WTC11 (cell line): ENCODE measurements around the gene RELB. TPM values are rescaled to one million over a fixed set of nuclear protein-coding genes. Genes with fewer than 3 reads are reported as not detected.

Experiments used
- ATAC-seq: fragments of 200-7000 bp; cut with Tn5 transposase; 2 replicates; pipeline ENCODE4 v1.10.0; 2021; ENCODE audit warnings: mild to moderate bottlenecking, moderate library complexity
- CTCF ChIA-PET: fragments of 300-600 bp; sonication (Branson Sonifier 250); formaldehyde crosslinking; loops from one replicate; lab custom pipeline; 2021; ENCODE audit warnings: antibody characterized with exemption; lab: Charles Lee
- POLR2A ChIA-PET: fragments of 350-600 bp; sonication (Branson Sonifier 250); formaldehyde crosslinking; loops from one replicate; lab custom pipeline; 2021; ENCODE audit warnings: antibody characterized with exemption; lab: Charles Lee
- DNase-seq: peaks from one replicate; pipeline ENCODE4 v3.0.0; 2021; ENCODE audit warnings: low spot score
- H3K27ac Mint-ChIP-seq: 2 replicates; pipeline ENCODE4 v1.8.0; 2021; ENCODE audit warnings: mixed read lengths
- H3K27me3 Mint-ChIP-seq: 2 replicates; pipeline ENCODE4 v1.8.0; 2021; ENCODE audit warnings: low read depth, mild to moderate bottlenecking, moderate library complexity, mixed read lengths
- H3K36me3 Mint-ChIP-seq: 2 replicates; pipeline ENCODE4 v1.8.0; 2021; ENCODE audit warnings: mixed read lengths
- H3K4me1 Mint-ChIP-seq: 2 replicates; pipeline ENCODE4 v1.8.0; 2022; ENCODE audit warnings: mixed read lengths
- H3K4me3 Mint-ChIP-seq: 2 replicates; pipeline ENCODE4 v1.8.0; 2021; ENCODE audit warnings: mild to moderate bottlenecking, moderate library complexity, mixed read lengths
- H3K9me3 Mint-ChIP-seq: 2 replicates; pipeline ENCODE4 v1.8.0; 2021; ENCODE audit warnings: mixed read lengths
- ELF4 ChIP-seq: sonication (generic); formaldehyde crosslinking; IDR thresholded peaks from 2 replicates; pipeline ENCODE4 v1.8.1; 2022; ENCODE audit warnings: low read depth, mild to moderate bottlenecking, moderate library complexity, missing genetic modification reagents
- ESRRA ChIP-seq: sonication (generic); formaldehyde crosslinking; IDR thresholded peaks from 2 replicates; pipeline ENCODE4 v1.8.1; 2022; ENCODE audit warnings: mild to moderate bottlenecking, missing genetic modification reagents, borderline replicate concordance
- FOXJ3 ChIP-seq: sonication (generic); formaldehyde crosslinking; IDR thresholded peaks from 2 replicates; pipeline ENCODE4 v1.9.0; 2021; ENCODE audit warnings: missing genetic modification reagents, mild to moderate bottlenecking, borderline replicate concordance
- FOXK1 ChIP-seq: sonication (generic); formaldehyde crosslinking; IDR thresholded peaks from 2 replicates; pipeline ENCODE4 v1.8.0; 2022; ENCODE audit warnings: mild to moderate bottlenecking, moderate library complexity, missing genetic modification reagents
- GRHL2 ChIP-seq: fragments of 250-450 bp; sonication (Bioruptor Pico); IDR thresholded peaks from 2 replicates; pipeline ENCODE4 v1.8.0; 2022; ENCODE audit warnings: mild to moderate bottlenecking, moderate library complexity; ENCODE audit not compliant: insufficient replicate concordance, severe bottlenecking
- IRF2 ChIP-seq: sonication (generic); formaldehyde crosslinking; IDR thresholded peaks from 2 replicates; pipeline ENCODE4 v1.8.0; 2022; ENCODE audit warnings: low read depth, missing genetic modification reagents, borderline replicate concordance
- MXD4 ChIP-seq: fragments of 250-450 bp; sonication (Bioruptor Pico); IDR thresholded peaks from 2 replicates; pipeline ENCODE4 v1.8.0; 2021; ENCODE audit warnings: mild to moderate bottlenecking, moderate library complexity, borderline replicate concordance
- SP1 ChIP-seq: sonication (generic); formaldehyde crosslinking; conservative IDR thresholded peaks from 2 replicates; pipeline ENCODE4 v1.8.1; 2022; ENCODE audit warnings: missing genetic modification reagents
- TEAD1 ChIP-seq: sonication (generic); formaldehyde crosslinking; IDR thresholded peaks from 2 replicates; pipeline ENCODE4 v1.8.0; 2022; ENCODE audit warnings: mild to moderate bottlenecking, missing genetic modification reagents
- TEAD4 ChIP-seq: sonication (generic); formaldehyde crosslinking; IDR thresholded peaks from 2 replicates; pipeline ENCODE4 v1.8.0; 2022; ENCODE audit warnings: mild to moderate bottlenecking, missing genetic modification reagents
- ZNF138 ChIP-seq: sonication (generic); formaldehyde crosslinking; conservative IDR thresholded peaks from 2 replicates; pipeline ENCODE4 v1.8.1; 2022; ENCODE audit warnings: mild to moderate bottlenecking, moderate library complexity, missing genetic modification reagents
- total RNA-seq: library from RNA; stranded (reverse); gene quantifications from 3 replicates; pipeline ENCODE4 v1.2.3, GENCODE V29; 2021
- TF ChIP-seq, protein P1 (sequence below): fragments of 250-450 bp; sonication (Bioruptor Pico); IDR thresholded peaks from 2 replicates; pipeline ENCODE4 v1.9.0; 2021; ENCODE audit warnings: mild to moderate bottlenecking
- TF ChIP-seq, protein P2 (sequence below): fragments of 250-450 bp; sonication (Bioruptor Pico); IDR thresholded peaks from 2 replicates; pipeline ENCODE4 v2.1.2; 2022; ENCODE audit warnings: mild to moderate bottlenecking, moderate library complexity
- TF ChIP-seq, protein P3 (sequence below): sonication (generic); formaldehyde crosslinking; IDR thresholded peaks from 2 replicates; pipeline ENCODE4 v1.8.0; 2023; ENCODE audit warnings: mild to moderate bottlenecking, missing genetic modification reagents
- TF ChIP-seq, protein P4 (sequence below): sonication (generic); formaldehyde crosslinking; IDR thresholded peaks from 2 replicates; pipeline ENCODE4 v1.8.0; 2022; ENCODE audit warnings: mild to moderate bottlenecking, missing genetic modification reagents
- TF ChIP-seq, protein P5 (sequence below): fragments of 250-450 bp; sonication (Bioruptor Pico); IDR thresholded peaks from 2 replicates; pipeline ENCODE4 v1.9.0; 2021; ENCODE audit warnings: mild to moderate bottlenecking, borderline replicate concordance
- TF ChIP-seq, protein P6 (sequence below): sonication (generic); formaldehyde crosslinking; IDR thresholded peaks from 2 replicates; pipeline ENCODE4 v1.8.0; 2023; ENCODE audit warnings: missing genetic modification reagents, mild to moderate bottlenecking, borderline replicate concordance

Gene RELB
- total RNA-seq, 1 experiment from 2014 or later = 8.9 TPM

DNA sequence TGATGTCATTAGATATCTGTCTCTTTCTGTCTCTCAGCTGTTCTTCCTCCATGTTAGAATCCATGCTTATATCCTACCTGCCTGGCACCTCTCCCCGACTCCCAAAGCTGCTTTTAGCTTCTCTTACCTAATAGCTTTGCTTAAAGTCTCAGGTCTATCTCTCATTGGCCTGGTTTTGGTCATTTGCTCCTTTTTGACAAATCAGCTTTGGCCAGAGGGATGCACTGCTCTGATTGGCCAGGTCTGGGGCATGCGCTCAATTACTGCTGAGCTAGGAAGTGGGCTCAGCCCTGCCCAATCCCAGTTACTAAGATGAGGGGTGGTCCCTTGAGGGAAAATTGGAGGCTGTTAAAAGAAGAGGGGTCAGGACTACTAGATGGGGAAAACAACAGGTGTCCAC, 26.1 kb downstream of the RELB start:
- CTCF ChIA-PET = interaction anchor here (0.9 to 3.0 kb wide), 3 partner anchors 10 to 135 kb away, joined by 3 to 18 read pairs (median 6); no protein-coding TSS in a partner anchor
- TF ChIP-seq, protein P1, sequence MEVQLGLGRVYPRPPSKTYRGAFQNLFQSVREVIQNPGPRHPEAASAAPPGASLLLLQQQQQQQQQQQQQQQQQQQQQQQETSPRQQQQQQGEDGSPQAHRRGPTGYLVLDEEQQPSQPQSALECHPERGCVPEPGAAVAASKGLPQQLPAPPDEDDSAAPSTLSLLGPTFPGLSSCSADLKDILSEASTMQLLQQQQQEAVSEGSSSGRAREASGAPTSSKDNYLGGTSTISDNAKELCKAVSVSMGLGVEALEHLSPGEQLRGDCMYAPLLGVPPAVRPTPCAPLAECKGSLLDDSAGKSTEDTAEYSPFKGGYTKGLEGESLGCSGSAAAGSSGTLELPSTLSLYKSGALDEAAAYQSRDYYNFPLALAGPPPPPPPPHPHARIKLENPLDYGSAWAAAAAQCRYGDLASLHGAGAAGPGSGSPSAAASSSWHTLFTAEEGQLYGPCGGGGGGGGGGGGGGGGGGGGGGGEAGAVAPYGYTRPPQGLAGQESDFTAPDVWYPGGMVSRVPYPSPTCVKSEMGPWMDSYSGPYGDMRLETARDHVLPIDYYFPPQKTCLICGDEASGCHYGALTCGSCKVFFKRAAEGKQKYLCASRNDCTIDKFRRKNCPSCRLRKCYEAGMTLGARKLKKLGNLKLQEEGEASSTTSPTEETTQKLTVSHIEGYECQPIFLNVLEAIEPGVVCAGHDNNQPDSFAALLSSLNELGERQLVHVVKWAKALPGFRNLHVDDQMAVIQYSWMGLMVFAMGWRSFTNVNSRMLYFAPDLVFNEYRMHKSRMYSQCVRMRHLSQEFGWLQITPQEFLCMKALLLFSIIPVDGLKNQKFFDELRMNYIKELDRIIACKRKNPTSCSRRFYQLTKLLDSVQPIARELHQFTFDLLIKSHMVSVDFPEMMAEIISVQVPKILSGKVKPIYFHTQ (CRISPR knock-in tag) = no peak
- no peak for TF ChIP-seq TEAD1
- TF ChIP-seq, protein P2, sequence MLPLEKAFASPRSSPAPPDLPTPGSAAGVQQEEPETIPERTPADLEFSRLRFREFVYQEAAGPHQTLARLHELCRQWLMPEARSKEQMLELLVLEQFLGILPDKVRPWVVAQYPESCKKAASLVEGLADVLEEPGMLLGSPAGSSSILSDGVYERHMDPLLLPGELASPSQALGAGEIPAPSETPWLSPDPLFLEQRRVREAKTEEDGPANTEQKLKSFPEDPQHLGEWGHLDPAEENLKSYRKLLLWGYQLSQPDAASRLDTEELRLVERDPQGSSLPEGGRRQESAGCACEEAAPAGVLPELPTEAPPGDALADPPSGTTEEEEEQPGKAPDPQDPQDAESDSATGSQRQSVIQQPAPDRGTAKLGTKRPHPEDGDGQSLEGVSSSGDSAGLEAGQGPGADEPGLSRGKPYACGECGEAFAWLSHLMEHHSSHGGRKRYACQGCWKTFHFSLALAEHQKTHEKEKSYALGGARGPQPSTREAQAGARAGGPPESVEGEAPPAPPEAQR (CRISPR knock-in tag) = no peak
- TF ChIP-seq FOXJ3 (CRISPR knock-in tag) = no peak
- no peak for TF ChIP-seq SP1 (CRISPR knock-in tag)
- ATAC-seq (peak; percentile 56), DNase-seq (no peak)
- POLR2A ChIA-PET = no interaction called here
- H3K9me3 Mint-ChIP-seq = peaks cover 12% of the 10 kb centered on the region
- H3K27me3 Mint-ChIP-seq = no peaks in the 10 kb centered on the region; the same call in 1 of the 2 replicates
- H3K4me3 Mint-ChIP-seq = no peak overlapping the region
- H3K4me1 Mint-ChIP-seq = no peaks in the 10 kb centered on the region
- H3K36me3 Mint-ChIP-seq = peaks cover 15% of the 10 kb centered on the region
- H3K27ac Mint-ChIP-seq = no peak overlapping the region

DNA sequence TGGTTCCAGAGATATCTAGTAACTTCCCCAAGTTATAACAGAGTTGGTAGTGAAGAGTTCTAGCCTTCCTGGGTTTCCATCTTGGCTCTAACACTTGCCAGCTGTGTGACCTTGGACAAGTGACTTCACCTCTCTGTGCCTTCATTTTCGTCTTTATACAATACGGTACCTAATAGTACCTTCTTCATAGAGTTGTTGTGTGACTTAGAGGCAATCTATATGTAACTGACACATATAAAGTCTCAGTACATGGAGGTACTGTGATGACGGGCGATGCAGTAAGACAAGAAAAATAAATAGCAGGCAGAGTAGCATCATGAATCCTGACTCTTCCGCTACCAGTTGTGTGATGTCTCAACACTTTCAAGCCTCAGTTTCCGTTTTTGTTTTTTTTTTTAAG, 29.6 kb downstream of the RELB start:
- no peak overlapping the region for H3K4me3 Mint-ChIP-seq
- CTCF ChIA-PET = no interaction called here
- no peaks in the 10 kb centered on the region; the same call in 1 of the 2 replicates for H3K27me3 Mint-ChIP-seq
- no peaks in the 10 kb centered on the region for H3K4me1 Mint-ChIP-seq
- no peak overlapping the region for H3K27ac Mint-ChIP-seq
- peaks cover 26% of the 10 kb centered on the region for H3K36me3 Mint-ChIP-seq
- POLR2A ChIA-PET = interaction anchor here (0.7 kb wide), 1 partner anchor 64 kb away, joined by 3 read pairs; no protein-coding TSS in a partner anchor
- H3K9me3 Mint-ChIP-seq = peaks cover 15% of the 10 kb centered on the region
- DNase-seq (no peak), ATAC-seq (no peak)
- TF ChIP-seq ELF4 (CRISPR knock-in tag) = no peak
- no peak for TF ChIP-seq ESRRA (CRISPR knock-in tag)
- TF ChIP-seq, protein P3, sequence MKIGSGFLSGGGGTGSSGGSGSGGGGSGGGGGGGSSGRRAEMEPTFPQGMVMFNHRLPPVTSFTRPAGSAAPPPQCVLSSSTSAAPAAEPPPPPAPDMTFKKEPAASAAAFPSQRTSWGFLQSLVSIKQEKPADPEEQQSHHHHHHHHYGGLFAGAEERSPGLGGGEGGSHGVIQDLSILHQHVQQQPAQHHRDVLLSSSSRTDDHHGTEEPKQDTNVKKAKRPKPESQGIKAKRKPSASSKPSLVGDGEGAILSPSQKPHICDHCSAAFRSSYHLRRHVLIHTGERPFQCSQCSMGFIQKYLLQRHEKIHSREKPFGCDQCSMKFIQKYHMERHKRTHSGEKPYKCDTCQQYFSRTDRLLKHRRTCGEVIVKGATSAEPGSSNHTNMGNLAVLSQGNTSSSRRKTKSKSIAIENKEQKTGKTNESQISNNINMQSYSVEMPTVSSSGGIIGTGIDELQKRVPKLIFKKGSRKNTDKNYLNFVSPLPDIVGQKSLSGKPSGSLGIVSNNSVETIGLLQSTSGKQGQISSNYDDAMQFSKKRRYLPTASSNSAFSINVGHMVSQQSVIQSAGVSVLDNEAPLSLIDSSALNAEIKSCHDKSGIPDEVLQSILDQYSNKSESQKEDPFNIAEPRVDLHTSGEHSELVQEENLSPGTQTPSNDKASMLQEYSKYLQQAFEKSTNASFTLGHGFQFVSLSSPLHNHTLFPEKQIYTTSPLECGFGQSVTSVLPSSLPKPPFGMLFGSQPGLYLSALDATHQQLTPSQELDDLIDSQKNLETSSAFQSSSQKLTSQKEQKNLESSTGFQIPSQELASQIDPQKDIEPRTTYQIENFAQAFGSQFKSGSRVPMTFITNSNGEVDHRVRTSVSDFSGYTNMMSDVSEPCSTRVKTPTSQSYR (CRISPR knock-in tag) = no peak
- no peak for TF ChIP-seq MXD4 (CRISPR knock-in tag)
- TF ChIP-seq, protein P4, sequence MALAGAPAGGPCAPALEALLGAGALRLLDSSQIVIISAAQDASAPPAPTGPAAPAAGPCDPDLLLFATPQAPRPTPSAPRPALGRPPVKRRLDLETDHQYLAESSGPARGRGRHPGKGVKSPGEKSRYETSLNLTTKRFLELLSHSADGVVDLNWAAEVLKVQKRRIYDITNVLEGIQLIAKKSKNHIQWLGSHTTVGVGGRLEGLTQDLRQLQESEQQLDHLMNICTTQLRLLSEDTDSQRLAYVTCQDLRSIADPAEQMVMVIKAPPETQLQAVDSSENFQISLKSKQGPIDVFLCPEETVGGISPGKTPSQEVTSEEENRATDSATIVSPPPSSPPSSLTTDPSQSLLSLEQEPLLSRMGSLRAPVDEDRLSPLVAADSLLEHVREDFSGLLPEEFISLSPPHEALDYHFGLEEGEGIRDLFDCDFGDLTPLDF (CRISPR knock-in tag) = no peak
- TF ChIP-seq, protein P5, sequence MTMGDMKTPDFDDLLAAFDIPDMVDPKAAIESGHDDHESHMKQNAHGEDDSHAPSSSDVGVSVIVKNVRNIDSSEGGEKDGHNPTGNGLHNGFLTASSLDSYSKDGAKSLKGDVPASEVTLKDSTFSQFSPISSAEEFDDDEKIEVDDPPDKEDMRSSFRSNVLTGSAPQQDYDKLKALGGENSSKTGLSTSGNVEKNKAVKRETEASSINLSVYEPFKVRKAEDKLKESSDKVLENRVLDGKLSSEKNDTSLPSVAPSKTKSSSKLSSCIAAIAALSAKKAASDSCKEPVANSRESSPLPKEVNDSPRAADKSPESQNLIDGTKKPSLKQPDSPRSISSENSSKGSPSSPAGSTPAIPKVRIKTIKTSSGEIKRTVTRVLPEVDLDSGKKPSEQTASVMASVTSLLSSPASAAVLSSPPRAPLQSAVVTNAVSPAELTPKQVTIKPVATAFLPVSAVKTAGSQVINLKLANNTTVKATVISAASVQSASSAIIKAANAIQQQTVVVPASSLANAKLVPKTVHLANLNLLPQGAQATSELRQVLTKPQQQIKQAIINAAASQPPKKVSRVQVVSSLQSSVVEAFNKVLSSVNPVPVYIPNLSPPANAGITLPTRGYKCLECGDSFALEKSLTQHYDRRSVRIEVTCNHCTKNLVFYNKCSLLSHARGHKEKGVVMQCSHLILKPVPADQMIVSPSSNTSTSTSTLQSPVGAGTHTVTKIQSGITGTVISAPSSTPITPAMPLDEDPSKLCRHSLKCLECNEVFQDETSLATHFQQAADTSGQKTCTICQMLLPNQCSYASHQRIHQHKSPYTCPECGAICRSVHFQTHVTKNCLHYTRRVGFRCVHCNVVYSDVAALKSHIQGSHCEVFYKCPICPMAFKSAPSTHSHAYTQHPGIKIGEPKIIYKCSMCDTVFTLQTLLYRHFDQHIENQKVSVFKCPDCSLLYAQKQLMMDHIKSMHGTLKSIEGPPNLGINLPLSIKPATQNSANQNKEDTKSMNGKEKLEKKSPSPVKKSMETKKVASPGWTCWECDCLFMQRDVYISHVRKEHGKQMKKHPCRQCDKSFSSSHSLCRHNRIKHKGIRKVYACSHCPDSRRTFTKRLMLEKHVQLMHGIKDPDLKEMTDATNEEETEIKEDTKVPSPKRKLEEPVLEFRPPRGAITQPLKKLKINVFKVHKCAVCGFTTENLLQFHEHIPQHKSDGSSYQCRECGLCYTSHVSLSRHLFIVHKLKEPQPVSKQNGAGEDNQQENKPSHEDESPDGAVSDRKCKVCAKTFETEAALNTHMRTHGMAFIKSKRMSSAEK (CRISPR knock-in tag) = no peak
- TF ChIP-seq, protein P6, sequence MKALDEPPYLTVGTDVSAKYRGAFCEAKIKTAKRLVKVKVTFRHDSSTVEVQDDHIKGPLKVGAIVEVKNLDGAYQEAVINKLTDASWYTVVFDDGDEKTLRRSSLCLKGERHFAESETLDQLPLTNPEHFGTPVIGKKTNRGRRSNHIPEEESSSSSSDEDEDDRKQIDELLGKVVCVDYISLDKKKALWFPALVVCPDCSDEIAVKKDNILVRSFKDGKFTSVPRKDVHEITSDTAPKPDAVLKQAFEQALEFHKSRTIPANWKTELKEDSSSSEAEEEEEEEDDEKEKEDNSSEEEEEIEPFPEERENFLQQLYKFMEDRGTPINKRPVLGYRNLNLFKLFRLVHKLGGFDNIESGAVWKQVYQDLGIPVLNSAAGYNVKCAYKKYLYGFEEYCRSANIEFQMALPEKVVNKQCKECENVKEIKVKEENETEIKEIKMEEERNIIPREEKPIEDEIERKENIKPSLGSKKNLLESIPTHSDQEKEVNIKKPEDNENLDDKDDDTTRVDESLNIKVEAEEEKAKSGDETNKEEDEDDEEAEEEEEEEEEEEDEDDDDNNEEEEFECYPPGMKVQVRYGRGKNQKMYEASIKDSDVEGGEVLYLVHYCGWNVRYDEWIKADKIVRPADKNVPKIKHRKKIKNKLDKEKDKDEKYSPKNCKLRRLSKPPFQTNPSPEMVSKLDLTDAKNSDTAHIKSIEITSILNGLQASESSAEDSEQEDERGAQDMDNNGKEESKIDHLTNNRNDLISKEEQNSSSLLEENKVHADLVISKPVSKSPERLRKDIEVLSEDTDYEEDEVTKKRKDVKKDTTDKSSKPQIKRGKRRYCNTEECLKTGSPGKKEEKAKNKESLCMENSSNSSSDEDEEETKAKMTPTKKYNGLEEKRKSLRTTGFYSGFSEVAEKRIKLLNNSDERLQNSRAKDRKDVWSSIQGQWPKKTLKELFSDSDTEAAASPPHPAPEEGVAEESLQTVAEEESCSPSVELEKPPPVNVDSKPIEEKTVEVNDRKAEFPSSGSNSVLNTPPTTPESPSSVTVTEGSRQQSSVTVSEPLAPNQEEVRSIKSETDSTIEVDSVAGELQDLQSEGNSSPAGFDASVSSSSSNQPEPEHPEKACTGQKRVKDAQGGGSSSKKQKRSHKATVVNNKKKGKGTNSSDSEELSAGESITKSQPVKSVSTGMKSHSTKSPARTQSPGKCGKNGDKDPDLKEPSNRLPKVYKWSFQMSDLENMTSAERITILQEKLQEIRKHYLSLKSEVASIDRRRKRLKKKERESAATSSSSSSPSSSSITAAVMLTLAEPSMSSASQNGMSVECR (CRISPR knock-in tag) = no peak
- TF ChIP-seq IRF2 (CRISPR knock-in tag) = no peak
- TF ChIP-seq TEAD4 (CRISPR knock-in tag) = no peak
- no peak for TF ChIP-seq GRHL2 (CRISPR knock-in tag)
- no peak for TF ChIP-seq ZNF138 (CRISPR knock-in tag)
- no peak for TF ChIP-seq TEAD1
- TF ChIP-seq FOXK1 (CRISPR knock-in tag) = no peak
